Natural killer cell (primary cell): Measurements from ENCODE around the gene CAMTA1. TPM values are rescaled to one million over a fixed set of nuclear protein-coding genes. Genes with fewer than 3 reads are reported as not detected.

ENCODE experiments used
- ATAC-seq, 3 donors: fragments of 150-1000 bp in 2 of 3; fragments of 200-7000 bp in 1 of 3; cut with Tn5 transposase; 1 replicate in 1 of 3; 2 replicates in 2 of 3; pipeline ENCODE4 v1.10.0; 2021; ENCODE audit warnings: mild to moderate bottlenecking in 2 of 3, moderate library complexity in 2 of 3
- DNase-seq, 2 donors: peaks; one replicate each; pipeline versions ENCODE4 v3.0.0 to v3.0.0-alpha.2; 2013 to 2021; ENCODE audit warnings: mixed read lengths in 1 of 2
- H3K27ac ChIP-seq: one replicate; pipeline ENCODE4 v1.5.1; 2013; ENCODE audit warnings: mild to moderate bottlenecking, low read length
- H3K27me3 ChIP-seq: one replicate; pipeline ENCODE4 v1.6.1; 2013; ENCODE audit warnings: low read length; ENCODE audit not compliant: control insufficient read depth, insufficient read depth
- H3K36me3 ChIP-seq: one replicate; pipeline ENCODE4 v1.6.1; 2013; ENCODE audit warnings: low read length; ENCODE audit not compliant: control insufficient read depth, insufficient read depth
- H3K4me1 ChIP-seq: one replicate; pipeline ENCODE4 v1.6.1; 2013; ENCODE audit warnings: low read length; ENCODE audit not compliant: control insufficient read depth, insufficient read depth
- H3K4me3 ChIP-seq: one replicate; pipeline ENCODE4 v1.5.1; 2013; ENCODE audit warnings: low read length
- H3K9me3 ChIP-seq: one replicate; pipeline ENCODE4 v1.6.1; 2013; ENCODE audit warnings: low read length; ENCODE audit not compliant: control insufficient read depth, insufficient read depth
- H3K27ac Mint-ChIP-seq, 2 donors: one replicate each; pipeline ENCODE4 v1.8.0; 2022; ENCODE audit warnings: mild to moderate bottlenecking in 2 of 2, mixed read lengths in 2 of 2, moderate library complexity in 1 of 2
- H3K27me3 Mint-ChIP-seq, 2 donors: one replicate each; pipeline ENCODE4 v1.8.0; 2022; ENCODE audit warnings: low read depth in 2 of 2, mixed read lengths in 2 of 2
- H3K36me3 Mint-ChIP-seq: one replicate; pipeline ENCODE4 v1.8.0; 2022; ENCODE audit warnings: mixed read lengths
- H3K4me1 Mint-ChIP-seq, 2 donors: one replicate each; pipeline ENCODE4 v1.8.0; 2022; ENCODE audit warnings: mixed read lengths in 2 of 2
- H3K4me3 Mint-ChIP-seq: one replicate; pipeline ENCODE4 v1.8.0; 2022; ENCODE audit warnings: mild to moderate bottlenecking, moderate library complexity, mixed read lengths
- H3K9me3 Mint-ChIP-seq, 2 donors: one replicate each; pipeline ENCODE4 v1.8.0; 2022; ENCODE audit warnings: mixed read lengths in 2 of 2
- WGBS: methylation state at CpG from one replicate; pipeline ENCODE4 v1.1.7; 2013; ENCODE audit warnings: missing lambda C conversion rate; ENCODE audit not compliant: insufficient coverage; 5-methylcytosine and 5-hydroxymethylcytosine counted together
- intact Hi-C: fragments of 100-400 bp; cut with micrococcal nuclease; formaldehyde crosslinking; loops from one replicate; pipeline ENCODE4 v1.14.2; 2022
- total RNA-seq, 4 donors: library from RNA; stranded (reverse); fragments of 120-200 nt in 1 of 4; gene quantifications; one replicate each; pipeline versions ENCODE4 v1.2.3 to v1.2.4, GENCODE V29; 2013 to 2022
- TF ChIP-seq, protein P1 (sequence below): fragments of 200-600 bp; IDR thresholded peaks from one replicate; pipeline ENCODE4 v1.8.0; 2022; ENCODE audit warnings: antibody characterized with exemption

CAMTA1 gene
- total RNA-seq, 3 donors from 2014 or later (not counting 1 experiment from before 2014, with no cell fraction given), result 40.6 to 53.3 (median 44.9) TPM

DNA sequence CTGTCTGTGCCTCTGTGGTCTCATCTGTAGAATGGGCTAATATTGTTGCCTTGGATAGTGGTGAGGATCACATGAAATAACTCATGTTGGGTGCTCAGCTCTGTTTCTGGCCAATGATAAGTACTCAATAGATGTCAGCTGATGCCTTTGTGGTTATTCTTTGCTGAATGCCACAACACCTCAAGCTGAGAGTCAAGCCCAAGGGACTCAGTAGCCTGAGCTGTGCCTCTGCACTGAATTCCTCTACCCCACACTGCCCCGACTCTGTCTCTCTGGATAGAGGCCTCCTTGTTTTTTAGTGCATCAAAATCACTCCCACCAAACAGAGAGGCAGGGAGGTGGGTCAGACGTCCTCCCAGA lies 789.8 kb downstream of the CAMTA1 start:
- H3K36me3 Mint-ChIP-seq, result no peaks in the 10 kb centered on the region
- Histone ChIP-seq H3K36me3 (no peaks in the 10 kb centered on the region), H3K4me3 (no peak overlapping the region), H3K9me3 (no peaks in the 10 kb centered on the region), H3K27me3 (no peaks in the 10 kb centered on the region), H3K27ac (no peak overlapping the region), H3K4me1 (no peaks in the 10 kb centered on the region)
- TF ChIP-seq, protein P1, sequence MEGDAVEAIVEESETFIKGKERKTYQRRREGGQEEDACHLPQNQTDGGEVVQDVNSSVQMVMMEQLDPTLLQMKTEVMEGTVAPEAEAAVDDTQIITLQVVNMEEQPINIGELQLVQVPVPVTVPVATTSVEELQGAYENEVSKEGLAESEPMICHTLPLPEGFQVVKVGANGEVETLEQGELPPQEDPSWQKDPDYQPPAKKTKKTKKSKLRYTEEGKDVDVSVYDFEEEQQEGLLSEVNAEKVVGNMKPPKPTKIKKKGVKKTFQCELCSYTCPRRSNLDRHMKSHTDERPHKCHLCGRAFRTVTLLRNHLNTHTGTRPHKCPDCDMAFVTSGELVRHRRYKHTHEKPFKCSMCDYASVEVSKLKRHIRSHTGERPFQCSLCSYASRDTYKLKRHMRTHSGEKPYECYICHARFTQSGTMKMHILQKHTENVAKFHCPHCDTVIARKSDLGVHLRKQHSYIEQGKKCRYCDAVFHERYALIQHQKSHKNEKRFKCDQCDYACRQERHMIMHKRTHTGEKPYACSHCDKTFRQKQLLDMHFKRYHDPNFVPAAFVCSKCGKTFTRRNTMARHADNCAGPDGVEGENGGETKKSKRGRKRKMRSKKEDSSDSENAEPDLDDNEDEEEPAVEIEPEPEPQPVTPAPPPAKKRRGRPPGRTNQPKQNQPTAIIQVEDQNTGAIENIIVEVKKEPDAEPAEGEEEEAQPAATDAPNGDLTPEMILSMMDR, result no peak
- ATAC-seq, result no peak
- H3K27ac Mint-ChIP-seq, result no peak overlapping the region
- H3K4me3 Mint-ChIP-seq, result no peak overlapping the region
- no peaks in the 10 kb centered on the region for H3K4me1 Mint-ChIP-seq
- no peaks in the 10 kb centered on the region for H3K9me3 Mint-ChIP-seq
- intact Hi-C loops, result no loop called here
- WGBS, result 79% methylated on average over 2 of the region's 2 CpGs
- no peak for DNase-seq
- H3K27me3 Mint-ChIP-seq, result no peaks in the 10 kb centered on the region

- intact Hi-C loops, result no loop called here
- H3K4me1 ChIP-seq, result no peaks in the 10 kb centered on the region
- H3K27me3 ChIP-seq, result no peaks in the 10 kb centered on the region
- no peak overlapping the region for H3K27ac ChIP-seq
- DNase-seq (no peak), ATAC-seq (no peak)
- Mint-ChIP-seq H3K4me3 (no peak overlapping the region), H3K9me3 (no peaks in the 10 kb centered on the region), H3K36me3 (no peaks in the 10 kb centered on the region), H3K27me3 (no peaks in the 10 kb centered on the region), H3K4me1 (no peaks in the 10 kb centered on the region), H3K27ac (no peak overlapping the region)
- no peaks in the 10 kb centered on the region for H3K9me3 ChIP-seq
- 66% methylated on average over 11 of the region's 14 CpGs for WGBS
- H3K36me3 ChIP-seq, result no peaks in the 10 kb centered on the region
- no peak overlapping the region for H3K4me3 ChIP-seq
- TF ChIP-seq, protein P1, result no peak
These were observed 791.8 kb downstream of the CAMTA1 start for GRCh38 chr1:7576946-7577657.

- no peak for DNase-seq
- Mint-ChIP-seq H3K4me1 (no peaks in the 10 kb centered on the region), H3K27me3 (no peaks in the 10 kb centered on the region), H3K9me3 (no peaks in the 10 kb centered on the region), H3K36me3 (no peaks in the 10 kb centered on the region), H3K4me3 (no peak overlapping the region), H3K27ac (no peak overlapping the region)
- Histone ChIP-seq H3K36me3 (no peaks in the 10 kb centered on the region), H3K9me3 (no peaks in the 10 kb centered on the region), H3K27ac (no peak overlapping the region), H3K27me3 (no peaks in the 10 kb centered on the region), H3K4me3 (no peak overlapping the region), H3K4me1 (no peaks in the 10 kb centered on the region)
- WGBS, result 88% methylated on average over 15 of the region's 15 CpGs
- intact Hi-C loops, result no loop called here
- ATAC-seq, result no peak
- TF ChIP-seq, protein P1, result no peak
These were observed 793.0 kb downstream of the CAMTA1 start for GRCh38 chr1:7578206-7578605.

DNA sequence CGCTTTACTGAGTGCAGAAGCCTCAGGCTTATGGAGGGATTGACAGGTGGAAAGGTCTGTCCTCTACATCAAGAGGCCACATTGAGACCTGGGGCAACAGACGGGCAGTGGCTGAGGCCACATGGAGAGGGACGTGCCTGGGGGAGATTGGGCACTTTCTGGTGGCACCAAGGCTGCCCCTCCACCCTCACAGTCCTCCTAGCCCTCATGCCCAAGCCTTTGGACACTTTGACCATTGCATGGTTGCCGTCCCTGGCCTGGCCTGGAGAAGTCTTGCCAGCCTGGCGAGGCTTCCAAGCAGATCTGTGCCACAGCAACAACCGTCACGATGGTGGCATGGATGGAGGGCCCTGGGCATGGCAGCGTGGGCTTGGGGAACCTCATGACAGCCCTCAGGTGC lies 793.8 kb downstream of the CAMTA1 start:
- TF ChIP-seq, protein P1, result no peak
- H3K4me3 ChIP-seq, result no peak overlapping the region
- H3K4me1 ChIP-seq, result no peaks in the 10 kb centered on the region
- intact Hi-C loops, result no loop called here
- WGBS, result 83% methylated on average over 8 of the region's 8 CpGs
- no peaks in the 10 kb centered on the region for H3K9me3 Mint-ChIP-seq
- H3K27ac Mint-ChIP-seq, result no peak overlapping the region
- H3K36me3 ChIP-seq, result no peaks in the 10 kb centered on the region
- H3K27me3 ChIP-seq, result no peaks in the 10 kb centered on the region
- H3K36me3 Mint-ChIP-seq, result no peaks in the 10 kb centered on the region
- no peak for ATAC-seq
- no peak overlapping the region for H3K27ac ChIP-seq
- no peaks in the 10 kb centered on the region for H3K4me1 Mint-ChIP-seq
- no peaks in the 10 kb centered on the region for H3K27me3 Mint-ChIP-seq
- no peak overlapping the region for H3K4me3 Mint-ChIP-seq
- H3K9me3 ChIP-seq, result no peaks in the 10 kb centered on the region
- DNase-seq, result no peak
